Psoas muscle (tissue), 8 donors: ENCODE results near the gene ZMYM1. TPM values are rescaled to one million over a fixed set of nuclear protein-coding genes. Genes with fewer than 3 reads are reported as not detected.

ENCODE experiments used
- ATAC-seq, 4 donors: fragments of 200-7000 bp; cut with Tn5 transposase; one replicate each; pipeline ENCODE4 v1.9.1; 2020; ENCODE audit warnings: moderate library complexity in 3 of 4, mild to moderate bottlenecking in 2 of 4
- DNase-seq, 2 donors: peaks; one replicate each; pipeline ENCODE4 v3.0.0-alpha.2; 2020
- H3K27ac ChIP-seq: fragments of 200-600 bp; one replicate; pipeline ENCODE4 v1.8.0; 2022
- H3K27me3 ChIP-seq, 3 donors: fragments of 200-600 bp in 1 of 3; one replicate each; pipeline versions ENCODE4 v1.6.1 to v1.8.0; 2013 to 2022; ENCODE audit warnings: low read length in 2 of 3, mild to moderate bottlenecking in 2 of 3, moderate library complexity in 1 of 3; ENCODE audit not compliant: insufficient read depth in 3 of 3
- H3K36me3 ChIP-seq, 2 donors: fragments of 200-600 bp in 1 of 2; one replicate each; pipeline versions ENCODE4 v1.6.1 to v1.8.0; 2013 to 2022; ENCODE audit warnings: low read depth in 1 of 2, mild to moderate bottlenecking in 1 of 2, moderate library complexity in 1 of 2; ENCODE audit not compliant: insufficient read depth in 1 of 2
- H3K4me1 ChIP-seq: fragments of 200-600 bp; one replicate; pipeline ENCODE4 v1.8.0; 2022
- H3K4me3 ChIP-seq: fragments of 200-600 bp; one replicate; pipeline ENCODE4 v1.8.0; 2022; ENCODE audit warnings: mild to moderate bottlenecking
- H3K9me3 ChIP-seq: fragments of 200-600 bp; one replicate; pipeline ENCODE4 v1.8.0; 2022
- WGBS, 3 donors: extraction: QIAGEN DNeasy Blood & Tissue Kit; methylation state at CpG; one replicate each; pipeline versions ENCODE4 v1.1.6 to v1.1.7; 2013; 5-methylcytosine and 5-hydroxymethylcytosine counted together
- intact Hi-C, 2 donors: fragments of 100-400 bp; cut with DNase I; formaldehyde crosslinking; loops; one replicate each; pipeline versions ENCODE4 v1.11.0 to v1.14.2; 2022
- polyA plus RNA-seq, 3 donors: library from polyadenylated mRNA; stranded (reverse); fragments of 200-250 nt; gene quantifications; one replicate each; pipeline ENCODE4 v1.2.3, GENCODE V29; 2013
- total RNA-seq, 4 donors: library from RNA; stranded (reverse); fragmentation: NEBNext Ultra II Directional in 2 of 4; extraction: Animal tissue kit (Norgen Biotek cat#: 25700) in 2 of 4; gene quantifications; one replicate each; pipeline versions ENCODE4 v1.2.1 to v1.2.4, GENCODE V29; 2021 to 2023
- TF ChIP-seq, protein P1 (sequence below): fragments of 200-600 bp; IDR thresholded peaks from one replicate; pipeline ENCODE4 v1.8.0; 2022; ENCODE audit warnings: antibody characterized with exemption
- donor health status: healthy with polysubstance abuse.
- donor health status: DM: no; HTN: no; CAD: no; lungs with moderate emphysema.
- donor health status: Bipolar disorder and iron deficiency.
- donor health status: healthy.
- donor health status: DM: yes; HTN: yes; CAD: no.
- donor health status: DM: no; HTN: no; CAD: no.
- donor health status: DM: no; HTN: no; CAD: no.
- donor health status: DM: yes; HTN: yes; CAD: no.

The ZMYM1 gene
- total and polyA plus RNA-seq, 7 donors: 0.90 to 5.2 (median 3.1) TPM

DNA sequence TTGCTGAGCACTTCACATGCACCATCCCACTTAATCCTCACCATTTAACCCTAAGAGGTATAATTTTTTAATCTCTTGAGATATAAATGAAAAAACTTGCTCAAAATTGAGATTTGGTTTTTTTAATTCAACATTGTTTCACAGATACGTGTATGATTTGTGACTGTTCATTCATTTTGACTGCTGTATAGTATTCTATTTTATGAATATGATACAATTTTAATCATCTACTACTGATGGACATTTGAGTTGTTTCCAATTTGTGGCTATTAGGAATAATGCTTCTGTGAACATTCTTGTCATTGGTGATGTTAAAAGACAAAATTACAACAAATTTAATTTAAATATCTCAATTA, 46.8 kb upstream of the ZMYM1 start:
- Histone ChIP-seq H3K27ac (peak overlapping the region; percentile 89), H3K36me3 (peaks cover 0 to 6% of the 10 kb centered on the region in 2 donors), H3K27me3 (no peaks in the 10 kb centered on the region), H3K4me1 (peaks cover 8% of the 10 kb centered on the region), H3K9me3 (peaks cover 7% of the 10 kb centered on the region), H3K4me3 (peak overlapping the region; percentile 91)
- intact Hi-C loops: loop anchor here in 1 of 2 donors (5.0 kb wide), 1 partner anchor 235 kb away; the partner anchor contains the start of gene ZMYM4
- no peak for DNase-seq
- TF ChIP-seq, protein P1, sequence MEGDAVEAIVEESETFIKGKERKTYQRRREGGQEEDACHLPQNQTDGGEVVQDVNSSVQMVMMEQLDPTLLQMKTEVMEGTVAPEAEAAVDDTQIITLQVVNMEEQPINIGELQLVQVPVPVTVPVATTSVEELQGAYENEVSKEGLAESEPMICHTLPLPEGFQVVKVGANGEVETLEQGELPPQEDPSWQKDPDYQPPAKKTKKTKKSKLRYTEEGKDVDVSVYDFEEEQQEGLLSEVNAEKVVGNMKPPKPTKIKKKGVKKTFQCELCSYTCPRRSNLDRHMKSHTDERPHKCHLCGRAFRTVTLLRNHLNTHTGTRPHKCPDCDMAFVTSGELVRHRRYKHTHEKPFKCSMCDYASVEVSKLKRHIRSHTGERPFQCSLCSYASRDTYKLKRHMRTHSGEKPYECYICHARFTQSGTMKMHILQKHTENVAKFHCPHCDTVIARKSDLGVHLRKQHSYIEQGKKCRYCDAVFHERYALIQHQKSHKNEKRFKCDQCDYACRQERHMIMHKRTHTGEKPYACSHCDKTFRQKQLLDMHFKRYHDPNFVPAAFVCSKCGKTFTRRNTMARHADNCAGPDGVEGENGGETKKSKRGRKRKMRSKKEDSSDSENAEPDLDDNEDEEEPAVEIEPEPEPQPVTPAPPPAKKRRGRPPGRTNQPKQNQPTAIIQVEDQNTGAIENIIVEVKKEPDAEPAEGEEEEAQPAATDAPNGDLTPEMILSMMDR: no peak
- no peak for ATAC-seq
- 87 to 94% (median 92%) methylated on average over 1 of the region's 1 CpG for WGBS, 3 donors

DNA sequence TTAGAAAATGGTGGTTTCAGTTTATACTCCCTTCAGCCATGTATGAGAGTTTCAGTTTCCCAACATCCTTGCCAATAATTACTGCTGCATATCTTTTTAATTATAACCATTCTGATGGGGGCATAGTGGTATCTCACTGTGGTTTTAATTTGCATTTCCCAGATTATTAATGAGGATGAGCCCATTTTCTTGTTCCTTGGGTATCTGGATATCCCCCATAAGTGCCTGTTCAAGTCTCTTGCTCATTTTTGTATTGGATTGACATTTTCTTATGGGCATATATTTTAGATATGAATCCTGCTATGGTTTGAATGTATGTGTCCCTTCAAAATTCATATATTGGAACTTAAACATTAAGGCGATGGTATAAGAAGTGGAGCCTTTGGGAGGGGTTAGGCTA, 45.8 kb upstream of the ZMYM1 start:
- H3K27me3 ChIP-seq: no peaks in the 10 kb centered on the region
- no peak for DNase-seq
- H3K9me3 ChIP-seq: peaks cover 7% of the 10 kb centered on the region
- ATAC-seq: no peak
- H3K27ac ChIP-seq: no peak overlapping the region
- no peaks in the 10 kb centered on the region for H3K36me3 ChIP-seq
- no peak overlapping the region for H3K4me3 ChIP-seq
- 93 to 97% (median 97%) methylated on average over 1 of the region's 1 CpG for WGBS, 3 donors
- peaks cover 8% of the 10 kb centered on the region for H3K4me1 ChIP-seq
- TF ChIP-seq, protein P1: no peak
- intact Hi-C loops: loop anchor here in 1 of 2 donors (5.0 kb wide), 1 partner anchor 234 kb away; the partner anchor contains the start of gene ZMYM4

DNA sequence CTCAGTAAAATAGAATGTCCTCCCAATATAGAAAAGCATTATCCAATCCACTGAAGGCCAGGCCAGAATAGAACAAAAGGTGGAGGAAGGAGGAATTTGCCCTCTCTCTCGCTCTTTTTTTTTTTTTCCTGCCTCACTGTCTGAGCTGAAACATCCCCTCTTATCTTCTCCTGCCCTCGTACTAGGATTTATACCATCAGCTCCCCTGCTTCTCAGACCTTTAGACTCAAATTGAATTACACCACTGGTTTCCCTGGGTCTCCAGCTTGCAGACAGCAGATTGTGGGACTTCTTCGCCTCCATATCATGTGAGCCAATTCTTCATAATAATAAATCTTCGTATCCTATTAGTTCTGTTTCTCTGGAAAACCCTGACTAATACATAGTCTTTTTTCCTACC, 42.6 kb upstream of the ZMYM1 start:
- no peak for ATAC-seq
- intact Hi-C loops: no loop called here

DNA sequence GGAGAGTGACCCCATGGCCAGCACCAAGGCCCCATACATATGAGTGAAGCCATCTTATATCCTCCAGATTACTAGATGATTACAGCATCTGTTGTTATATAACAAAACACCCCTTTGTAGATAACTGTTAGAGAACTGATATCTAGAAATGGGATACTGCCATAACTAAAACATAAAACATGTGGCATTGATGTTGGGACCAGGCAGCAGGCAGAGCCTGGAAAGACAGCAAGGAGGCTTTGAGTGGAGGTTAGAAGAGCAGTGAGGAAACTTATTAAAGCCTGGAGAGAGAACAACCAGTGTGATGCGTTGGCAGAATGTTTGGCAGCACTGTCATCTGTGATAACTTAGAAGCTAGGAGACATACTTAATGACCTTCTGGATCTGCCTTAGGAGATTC, 42.0 kb upstream of the ZMYM1 start:
- Histone ChIP-seq H3K27me3 (no peaks in the 10 kb centered on the region), H3K4me3 (no peak overlapping the region), H3K4me1 (no peaks in the 10 kb centered on the region), H3K9me3 (peaks cover 7% of the 10 kb centered on the region), H3K27ac (no peak overlapping the region), H3K36me3 (no peaks in the 10 kb centered on the region)
- intact Hi-C loops: no loop called here
- ATAC-seq (no peak), DNase-seq (no peak)
- TF ChIP-seq, protein P1: no peak
- WGBS, 3 donors: 73 to 81% (median 76%) methylated on average over 1 of the region's 1 CpG

More for the DNA sequence above, 42.6 kb upstream of the ZMYM1 start:
- no peak for DNase-seq
- no peaks in the 10 kb centered on the region for H3K36me3 ChIP-seq
- H3K4me3 ChIP-seq: no peak overlapping the region
- no peaks in the 10 kb centered on the region for H3K27me3 ChIP-seq
- H3K9me3 ChIP-seq: peaks cover 7% of the 10 kb centered on the region
- no peak overlapping the region for H3K27ac ChIP-seq
- TF ChIP-seq, protein P1: no peak
- 76 to 85% (median 84%) methylated on average over 4 of the region's 4 CpGs for WGBS, 3 donors
- no peaks in the 10 kb centered on the region for H3K4me1 ChIP-seq

DNA sequence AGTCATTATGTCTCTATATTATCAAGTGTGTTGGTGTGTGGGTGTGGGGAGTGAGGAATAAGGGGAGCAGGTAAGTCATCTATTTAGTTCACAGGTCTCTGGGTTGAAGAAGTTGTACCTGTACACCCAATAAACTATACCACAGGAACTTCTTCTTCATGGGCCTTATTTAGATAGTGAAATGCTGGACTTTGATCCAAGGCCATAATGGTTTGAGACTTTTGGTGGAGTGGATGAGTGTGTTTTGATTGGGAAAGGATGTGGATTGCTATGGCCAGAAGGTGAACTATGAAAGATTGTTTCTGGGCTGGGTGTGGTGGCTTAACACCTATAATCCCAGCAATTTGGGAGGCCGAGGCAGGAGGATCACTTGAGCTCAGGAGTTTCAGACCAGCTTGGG, 40.5 kb upstream of the ZMYM1 start:
- no peaks in the 10 kb centered on the region for H3K9me3 ChIP-seq
- DNase-seq (no peak), ATAC-seq (no peak)
- no peak overlapping the region for H3K27ac ChIP-seq
- intact Hi-C loops: no loop called here
- 73 to 88% (median 82%) methylated on average over 1 of the region's 1 CpG for WGBS, 3 donors
- peaks cover 0 to 2% (median 0%) of the 10 kb centered on the region in 3 donors for H3K27me3 ChIP-seq
- H3K4me3 ChIP-seq: no peak overlapping the region
- H3K4me1 ChIP-seq: no peaks in the 10 kb centered on the region
- no peaks in the 10 kb centered on the region for H3K36me3 ChIP-seq
- TF ChIP-seq, protein P1: no peak
